HG02973 (cell line): ENCODE results near the gene MTX1.
A peak's percentile ranks its signal among the peaks of the same experiment; 100 is the strongest.

Source experiments
- ATAC-seq: cut with Tn5 transposase; IDR thresholded peaks from one replicate; pipeline ENCODE4 v1.9.1; 2021; ENCODE audit warnings: moderate library complexity; ENCODE audit not compliant: unreplicated experiment

Gene MTX1

DNA sequence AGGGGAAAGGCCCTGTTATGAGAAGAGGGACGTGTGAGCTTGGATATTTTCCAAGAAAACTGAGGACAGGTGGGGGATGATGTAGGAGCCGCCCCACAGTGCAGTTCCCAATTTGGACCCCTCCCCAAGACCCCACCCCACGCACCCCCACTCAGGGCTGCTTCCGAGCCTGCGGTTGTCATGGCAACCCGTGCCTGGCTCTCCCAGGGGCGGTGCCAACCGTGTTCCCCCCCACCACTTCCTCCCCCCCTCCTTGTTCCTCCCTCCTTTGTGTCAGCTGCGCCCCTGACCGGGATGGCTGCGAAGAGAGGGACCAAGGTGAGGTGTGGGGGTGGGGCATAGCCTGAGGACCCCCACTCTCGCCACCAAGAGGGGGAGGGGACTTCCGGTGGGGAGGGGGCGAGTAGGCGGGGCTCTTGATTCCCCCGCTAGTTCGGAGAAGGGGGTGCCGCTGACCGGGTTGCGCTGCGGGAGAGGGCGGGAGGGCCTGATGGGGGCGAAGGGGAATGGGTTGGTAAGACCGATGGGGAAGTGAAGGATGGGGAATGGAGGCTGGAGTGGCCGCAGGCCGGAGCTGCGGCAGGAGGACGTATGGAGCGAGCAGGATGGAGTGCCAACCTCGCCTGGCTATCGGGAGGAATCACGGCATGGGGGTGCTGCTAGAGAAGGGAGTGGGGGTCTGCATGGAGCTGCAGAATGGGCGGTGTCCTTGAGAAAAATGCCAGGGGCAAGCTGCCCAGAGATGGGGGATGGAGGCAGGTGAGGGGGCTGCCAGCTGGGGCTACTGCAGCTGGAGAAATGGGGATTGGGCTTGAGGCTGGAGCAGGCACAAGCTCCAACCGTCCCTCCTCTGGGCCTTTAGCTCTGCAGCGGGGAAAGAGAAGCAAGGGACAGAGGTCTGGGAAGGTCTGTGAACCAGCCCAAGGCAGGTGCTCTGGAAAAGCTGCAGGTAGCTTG is 33.9 kb upstream of the MTX1 start:
- ATAC-seq: no peak

DNA sequence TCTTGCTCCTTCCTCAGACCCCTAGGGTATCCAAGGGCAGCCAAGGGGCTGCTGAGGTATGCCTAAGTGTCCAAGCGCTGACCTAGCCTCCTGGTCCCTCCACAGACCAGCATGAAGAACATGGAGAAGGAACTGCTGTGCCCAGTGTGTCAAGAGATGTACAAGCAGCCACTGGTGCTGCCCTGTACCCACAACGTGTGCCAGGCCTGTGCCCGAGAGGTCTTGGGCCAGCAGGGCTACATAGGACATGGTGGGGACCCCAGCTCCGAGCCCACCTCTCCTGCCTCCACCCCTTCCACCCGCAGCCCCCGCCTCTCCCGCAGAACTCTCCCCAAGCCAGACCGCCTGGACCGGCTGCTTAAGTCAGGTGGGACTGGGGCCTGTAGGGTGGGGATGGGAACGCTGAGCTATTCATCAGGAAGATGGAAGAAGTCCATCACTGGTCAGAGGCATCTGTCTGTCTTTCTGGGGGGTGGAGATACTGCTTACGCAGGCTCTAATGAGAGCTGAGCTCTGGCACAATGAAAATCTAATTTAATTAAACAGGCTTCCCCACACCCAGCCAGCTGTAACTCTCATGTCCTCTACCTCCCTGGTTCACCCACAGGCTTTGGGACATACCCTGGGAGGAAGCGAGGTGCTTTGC is 33.1 kb upstream of the MTX1 start:
- no peak for ATAC-seq

DNA sequence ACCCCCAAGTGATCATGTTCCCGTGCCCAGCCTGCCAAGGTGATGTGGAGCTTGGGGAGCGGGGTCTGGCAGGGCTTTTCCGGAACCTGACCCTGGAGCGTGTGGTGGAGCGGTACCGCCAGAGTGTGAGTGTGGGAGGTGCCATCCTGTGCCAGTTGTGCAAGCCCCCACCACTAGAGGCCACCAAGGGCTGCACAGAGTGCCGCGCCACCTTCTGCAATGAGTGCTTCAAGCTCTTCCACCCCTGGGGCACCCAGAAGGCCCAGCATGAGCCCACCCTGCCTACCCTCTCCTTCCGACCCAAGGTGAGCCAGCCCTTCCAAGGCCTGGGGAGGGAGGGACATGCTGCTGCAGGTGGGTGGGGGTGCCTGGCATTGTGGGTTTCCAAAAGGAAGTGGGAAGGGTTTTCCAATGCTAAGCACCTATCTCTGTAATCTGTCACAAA is 32.5 kb upstream of the MTX1 start:
- no peak for ATAC-seq

DNA sequence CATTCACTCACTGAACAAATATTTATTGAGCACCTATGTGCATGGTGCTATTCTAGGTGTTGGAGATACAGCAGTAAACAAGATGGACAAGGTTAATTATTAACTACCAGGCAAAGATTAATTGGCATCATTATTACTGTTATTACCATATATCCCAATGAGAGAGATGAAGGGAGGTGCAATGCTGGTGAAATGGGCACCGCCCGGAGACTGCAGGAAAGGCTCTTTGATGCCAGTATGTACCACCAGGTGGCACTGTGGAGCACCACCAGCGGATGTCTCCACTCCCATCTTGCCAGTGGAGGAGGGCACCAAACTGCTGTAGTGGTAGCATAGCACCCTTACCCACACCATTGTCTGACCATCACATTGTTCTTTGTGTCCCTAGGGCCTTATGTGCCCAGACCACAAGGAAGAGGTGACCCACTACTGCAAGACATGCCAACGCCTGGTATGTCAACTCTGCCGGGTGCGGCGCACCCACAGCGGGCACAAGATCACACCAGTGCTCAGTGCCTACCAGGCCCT is 31.9 kb upstream of the MTX1 start:
- no peak for ATAC-seq

DNA sequence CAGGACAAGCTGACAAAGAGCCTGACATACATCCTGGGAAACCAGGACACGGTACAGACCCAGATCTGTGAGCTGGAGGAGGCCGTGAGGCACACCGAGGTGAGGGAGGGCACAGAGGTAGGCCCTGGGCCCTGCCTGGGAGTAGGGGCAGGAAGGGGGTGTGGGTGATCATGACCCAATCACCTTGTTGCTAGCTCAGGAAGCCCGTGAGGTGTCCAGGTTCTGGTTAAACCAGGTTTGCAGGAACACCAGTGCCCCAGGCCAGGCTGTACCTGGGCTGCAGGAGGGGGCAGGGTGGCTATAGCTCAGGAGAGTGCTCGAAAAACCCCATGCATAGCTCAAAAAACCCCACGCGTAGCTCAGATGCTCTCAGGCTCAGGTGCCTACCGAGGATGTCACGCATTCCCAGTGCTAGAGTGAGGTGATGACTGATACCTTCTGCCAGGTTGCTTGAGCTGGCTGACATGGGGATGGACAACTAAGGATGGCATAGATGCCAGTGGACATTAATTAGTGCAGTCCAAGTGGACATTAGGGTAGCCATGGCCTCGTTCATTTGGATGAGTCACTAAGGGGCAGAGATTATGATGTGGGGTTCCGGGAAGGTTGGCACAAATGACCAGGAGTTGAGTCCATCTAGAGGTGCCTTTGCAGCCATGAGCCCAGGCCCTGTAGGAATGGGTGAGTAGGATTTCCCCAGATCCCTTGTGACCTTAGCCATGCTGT is 31.1 kb upstream of the MTX1 start:
- no peak for ATAC-seq

DNA sequence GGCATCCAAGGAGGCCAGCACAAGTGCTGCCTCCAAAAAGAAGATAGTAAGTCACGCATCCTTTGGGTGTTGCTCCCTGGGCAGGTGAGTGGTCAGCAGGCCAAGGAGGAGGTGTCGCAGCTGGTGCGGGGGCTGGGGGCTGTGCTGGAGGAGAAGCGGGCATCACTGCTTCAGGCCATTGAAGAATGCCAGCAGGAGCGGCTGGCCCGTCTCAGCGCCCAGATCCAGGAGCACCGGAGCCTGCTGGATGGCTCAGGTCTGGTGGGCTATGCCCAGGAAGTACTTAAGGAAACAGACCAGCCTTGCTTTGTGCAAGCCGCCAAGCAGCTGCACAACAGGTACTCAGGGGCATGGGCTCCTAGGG is 30.6 kb upstream of the MTX1 start:
- ATAC-seq: no peak

DNA sequence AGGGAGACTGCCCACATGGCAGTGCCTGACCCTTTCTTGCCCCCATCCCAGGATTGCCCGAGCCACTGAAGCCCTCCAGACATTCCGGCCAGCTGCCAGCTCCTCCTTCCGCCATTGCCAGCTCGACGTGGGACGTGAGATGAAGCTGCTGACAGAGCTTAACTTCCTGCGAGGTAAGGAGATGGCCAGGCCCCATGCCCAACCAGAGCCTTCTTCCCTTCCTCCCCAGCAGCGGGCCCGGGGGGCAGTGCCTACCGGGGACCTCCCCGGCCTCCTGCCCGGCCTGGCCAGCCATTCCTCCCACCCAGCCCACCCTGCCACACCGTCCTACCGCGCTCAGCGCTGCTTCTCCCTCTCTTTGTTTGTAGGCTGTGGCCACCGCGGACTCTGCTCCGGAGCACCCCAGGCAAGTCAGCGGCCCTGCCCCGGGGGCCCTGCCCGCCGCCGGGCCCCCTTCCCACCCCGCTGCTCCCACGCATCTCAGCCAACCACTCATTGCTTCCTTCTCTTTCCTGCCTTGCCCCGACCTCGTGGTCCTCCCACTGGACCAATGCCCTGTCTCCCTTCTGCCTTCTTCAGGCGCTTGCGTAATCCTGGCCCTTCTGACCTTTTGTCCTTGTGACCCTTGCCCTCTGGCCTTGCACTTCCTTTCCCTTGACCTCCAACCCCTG is 29.9 kb upstream of the MTX1 start:
- no peak for ATAC-seq

DNA sequence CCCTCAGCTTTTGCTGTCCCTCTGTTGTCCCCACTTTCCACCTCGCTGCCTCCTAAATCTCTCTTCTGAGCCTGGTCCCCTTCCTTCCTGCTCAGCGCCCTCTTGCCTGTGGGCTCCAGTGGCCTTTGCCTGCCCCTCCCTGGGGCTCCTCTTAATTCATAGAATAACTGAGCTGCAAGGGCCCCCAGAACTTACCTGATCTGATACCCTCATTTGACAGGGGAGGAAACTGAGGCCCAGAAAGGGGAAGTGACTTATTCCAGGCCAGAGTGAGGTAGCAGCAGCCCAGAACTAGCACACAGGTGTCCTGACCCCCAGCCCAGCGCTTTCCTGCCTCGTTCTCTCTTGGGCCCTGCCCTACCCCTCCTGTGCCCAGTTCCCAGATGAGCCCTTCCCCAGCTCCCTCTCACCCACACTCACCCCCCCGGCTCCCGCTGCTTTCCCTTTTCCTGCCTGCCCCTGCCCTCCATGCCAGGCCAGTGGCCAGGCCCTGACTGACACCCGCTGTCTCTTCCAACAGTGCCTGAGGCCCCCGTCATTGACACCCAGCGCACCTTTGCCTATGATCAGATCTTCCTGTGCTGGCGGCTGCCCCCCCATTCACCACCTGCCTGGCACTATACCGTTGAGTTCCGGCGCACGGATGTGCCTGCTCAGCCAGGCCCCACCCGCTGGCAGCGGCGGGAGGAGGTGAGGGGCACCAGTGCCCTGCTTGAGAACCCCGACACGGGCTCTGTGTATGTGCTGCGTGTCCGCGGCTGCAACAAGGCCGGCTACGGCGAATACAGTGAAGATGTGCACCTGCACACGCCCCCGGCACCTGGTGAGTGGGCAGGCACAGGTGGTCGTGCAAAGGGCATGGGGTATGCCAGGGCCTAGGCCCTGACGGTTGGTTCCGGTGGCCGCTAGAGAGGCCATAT is 29.1 kb upstream of the MTX1 start:
- no peak for ATAC-seq

DNA sequence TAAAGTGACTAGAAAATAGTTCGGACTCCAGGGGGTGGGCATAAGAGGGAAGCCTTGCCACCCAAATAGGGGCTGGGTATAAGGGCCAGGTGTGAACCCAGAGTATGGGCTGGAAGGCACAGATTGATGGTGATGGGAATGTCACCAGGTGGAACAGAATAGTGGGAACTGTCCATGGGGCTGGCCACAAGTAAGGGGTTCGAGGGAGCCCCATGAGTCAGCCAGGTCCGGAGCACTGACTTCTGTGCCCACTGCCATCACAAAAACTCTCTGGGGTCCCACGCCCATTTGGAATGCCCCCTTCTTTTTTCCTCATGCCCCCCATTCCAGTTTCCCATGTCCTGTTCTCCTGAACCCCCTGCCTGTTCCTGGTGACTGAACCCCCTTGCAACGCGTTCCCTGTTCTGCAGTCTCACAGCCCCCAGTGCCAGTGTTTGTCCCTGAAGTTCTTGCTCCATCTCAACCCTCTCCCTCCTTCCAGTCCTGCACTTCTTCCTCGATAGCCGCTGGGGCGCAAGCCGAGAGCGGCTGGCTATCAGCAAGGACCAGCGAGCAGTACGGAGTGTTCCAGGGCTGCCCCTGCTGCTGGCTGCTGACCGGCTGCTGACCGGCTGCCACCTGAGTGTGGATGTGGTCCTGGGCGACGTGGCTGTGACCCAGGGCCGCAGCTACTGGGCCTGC is 27.0 kb upstream of the MTX1 start:
- ATAC-seq: no peak

DNA sequence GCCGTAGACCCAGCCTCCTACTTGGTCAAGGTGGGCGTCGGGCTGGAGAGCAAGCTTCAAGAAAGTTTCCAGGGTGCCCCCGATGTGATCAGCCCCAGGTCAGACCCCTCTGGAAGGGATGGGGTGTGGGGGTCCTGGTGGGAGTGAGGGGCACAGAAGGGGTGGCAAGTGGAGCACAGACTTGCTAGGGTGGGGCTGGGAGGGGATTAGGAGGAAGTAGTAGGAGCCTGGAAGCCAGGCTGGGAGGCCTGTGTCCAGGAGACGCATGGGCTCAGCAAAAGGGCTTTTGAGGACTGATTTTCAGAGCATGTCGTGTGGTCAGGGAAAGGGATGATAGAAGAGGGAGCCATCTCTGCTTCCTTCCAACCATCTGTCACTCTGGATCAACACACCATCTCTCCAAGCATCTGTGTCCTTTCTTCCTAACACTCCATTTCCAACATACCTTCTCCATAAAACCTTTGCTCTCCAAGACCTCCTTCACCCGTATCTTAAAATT is 26.4 kb upstream of the MTX1 start:
- no peak for ATAC-seq

DNA sequence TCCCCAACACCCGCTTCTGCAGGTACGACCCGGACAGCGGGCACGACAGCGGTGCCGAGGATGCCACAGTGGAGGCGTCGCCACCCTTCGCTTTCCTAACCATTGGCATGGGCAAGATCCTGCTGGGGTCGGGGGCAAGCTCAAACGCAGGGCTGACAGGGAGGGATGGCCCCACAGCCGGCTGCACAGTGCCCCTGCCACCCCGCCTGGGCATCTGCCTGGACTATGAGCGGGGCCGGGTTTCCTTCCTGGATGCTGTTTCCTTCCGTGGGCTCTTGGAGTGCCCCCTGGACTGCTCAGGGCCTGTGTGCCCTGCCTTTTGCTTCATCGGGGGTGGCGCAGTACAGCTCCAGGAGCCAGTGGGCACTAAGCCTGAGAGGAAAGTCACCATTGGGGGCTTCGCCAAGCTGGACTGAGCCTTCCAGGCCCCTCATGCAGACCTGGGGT is 24.7 kb upstream of the MTX1 start:
- ATAC-seq: no peak

DNA sequence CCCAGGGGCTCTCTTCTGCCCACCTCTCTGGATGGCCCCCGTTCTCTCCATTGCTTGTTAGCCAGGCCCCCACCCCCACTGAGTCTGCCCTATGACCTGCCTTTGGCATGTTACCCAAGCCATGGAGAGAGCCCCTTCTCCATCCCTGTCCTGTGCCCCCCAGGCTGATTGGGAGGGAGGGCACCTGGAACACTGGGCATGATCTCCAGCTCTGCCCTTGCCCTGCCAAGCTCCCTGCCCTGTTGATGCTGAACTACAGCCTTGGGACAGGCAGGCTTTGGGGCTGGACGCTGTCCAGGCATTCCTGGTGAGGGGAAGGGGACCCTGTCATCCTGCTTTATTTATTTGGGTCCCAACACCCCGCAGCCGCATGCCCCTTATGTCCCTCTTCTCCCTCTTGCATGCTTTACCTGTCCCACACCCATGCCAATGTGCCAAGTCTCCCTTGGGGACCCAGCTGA is 24.1 kb upstream of the MTX1 start:
- no peak for ATAC-seq

DNA sequence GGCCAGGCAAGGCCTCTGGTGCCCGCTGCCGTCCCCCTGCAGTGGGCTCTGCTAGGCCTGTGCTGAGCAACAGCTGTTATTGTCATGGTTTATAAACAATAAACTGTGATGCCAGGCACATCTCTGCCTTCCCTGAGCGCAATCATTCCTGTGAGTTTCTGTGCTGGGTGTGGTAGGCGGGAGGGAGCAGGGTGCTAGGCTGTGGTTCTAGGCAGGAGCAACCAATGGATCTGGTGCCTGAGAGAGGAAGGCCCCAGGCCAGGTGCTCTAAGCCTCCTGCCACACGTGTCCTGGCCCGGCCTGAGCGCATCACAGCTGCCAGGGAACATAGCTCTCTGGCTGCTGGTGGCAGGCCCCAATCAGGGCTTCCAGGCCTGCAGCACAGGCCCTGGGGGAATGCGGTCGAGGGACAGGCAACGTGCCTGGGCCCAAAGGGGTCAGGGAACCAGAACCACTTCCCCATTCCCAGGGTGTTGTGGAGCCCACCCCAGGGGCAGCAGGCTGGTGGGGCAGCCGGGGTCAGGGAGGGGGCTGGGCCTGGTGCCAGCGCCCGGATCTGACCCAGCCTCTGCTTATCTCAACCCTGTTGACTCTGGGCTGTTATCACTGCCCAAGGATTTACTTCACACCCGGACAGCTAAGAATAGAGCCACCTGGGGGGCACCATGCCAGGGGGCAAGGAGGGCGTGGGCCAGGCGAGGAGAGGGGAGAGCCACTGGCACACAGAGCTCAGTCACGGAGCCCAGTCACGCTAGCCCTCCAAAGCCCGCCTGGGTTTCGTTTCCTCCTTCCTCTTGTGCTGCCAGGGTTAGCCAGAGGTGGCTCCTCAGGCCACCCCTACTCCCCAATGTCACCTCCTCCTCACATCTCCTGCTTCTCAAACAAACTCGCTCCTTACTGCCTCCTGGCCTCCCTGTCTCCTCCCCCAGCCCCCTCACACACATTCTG is 23.4 kb upstream of the MTX1 start:
- peak; percentile 79 for ATAC-seq

DNA sequence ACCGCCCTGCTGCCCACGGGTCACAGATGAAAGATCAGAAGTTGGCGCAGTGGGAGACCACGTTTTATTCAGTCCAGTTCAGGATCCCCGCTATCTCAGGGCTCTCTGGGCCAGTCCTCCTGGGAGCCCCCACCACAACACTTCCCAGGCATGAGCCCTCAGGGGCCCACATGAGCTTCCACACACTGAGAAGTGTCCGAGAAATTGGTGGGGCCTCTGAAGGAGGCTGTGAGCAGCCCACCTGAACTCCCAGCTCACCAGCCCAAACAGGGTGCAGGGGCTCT is 22.8 kb upstream of the MTX1 start:
- ATAC-seq: peak; percentile 20

DNA sequence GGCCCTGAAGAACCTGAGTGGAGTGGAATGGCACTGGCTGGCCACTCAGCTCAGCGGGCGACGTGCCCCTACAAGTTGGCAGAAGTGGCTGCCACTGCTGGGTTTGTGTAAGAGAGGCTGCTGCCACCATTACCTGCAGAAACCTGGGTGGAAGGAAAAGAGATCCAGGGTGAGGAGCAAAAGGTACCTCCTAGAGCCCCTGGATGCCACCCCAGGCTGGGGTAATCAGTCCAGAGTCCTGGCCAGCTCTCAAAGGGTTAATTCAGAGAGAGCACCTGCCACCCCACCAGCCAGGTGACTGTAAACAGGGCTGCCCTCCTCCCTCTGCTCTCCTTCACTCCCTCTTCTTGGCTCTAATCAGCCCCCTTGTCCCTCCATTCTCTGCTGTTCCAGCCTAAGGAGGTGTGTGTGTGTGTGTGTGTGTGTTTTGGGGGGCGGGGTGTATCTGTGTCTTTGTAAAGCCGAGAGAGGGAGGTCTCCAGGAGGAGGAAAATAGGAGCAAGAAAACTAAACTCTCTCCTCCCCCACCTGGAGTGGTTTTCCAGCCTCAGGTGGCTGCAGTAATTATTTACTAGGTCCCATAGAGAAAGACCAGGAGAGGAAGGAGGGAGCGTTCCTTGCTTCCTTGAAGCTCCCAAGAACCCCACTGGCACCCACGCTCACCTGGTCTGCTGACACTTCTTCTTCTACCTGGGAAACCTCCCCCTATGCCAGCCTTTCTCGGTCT is 22.3 kb upstream of the MTX1 start:
- no peak for ATAC-seq

DNA sequence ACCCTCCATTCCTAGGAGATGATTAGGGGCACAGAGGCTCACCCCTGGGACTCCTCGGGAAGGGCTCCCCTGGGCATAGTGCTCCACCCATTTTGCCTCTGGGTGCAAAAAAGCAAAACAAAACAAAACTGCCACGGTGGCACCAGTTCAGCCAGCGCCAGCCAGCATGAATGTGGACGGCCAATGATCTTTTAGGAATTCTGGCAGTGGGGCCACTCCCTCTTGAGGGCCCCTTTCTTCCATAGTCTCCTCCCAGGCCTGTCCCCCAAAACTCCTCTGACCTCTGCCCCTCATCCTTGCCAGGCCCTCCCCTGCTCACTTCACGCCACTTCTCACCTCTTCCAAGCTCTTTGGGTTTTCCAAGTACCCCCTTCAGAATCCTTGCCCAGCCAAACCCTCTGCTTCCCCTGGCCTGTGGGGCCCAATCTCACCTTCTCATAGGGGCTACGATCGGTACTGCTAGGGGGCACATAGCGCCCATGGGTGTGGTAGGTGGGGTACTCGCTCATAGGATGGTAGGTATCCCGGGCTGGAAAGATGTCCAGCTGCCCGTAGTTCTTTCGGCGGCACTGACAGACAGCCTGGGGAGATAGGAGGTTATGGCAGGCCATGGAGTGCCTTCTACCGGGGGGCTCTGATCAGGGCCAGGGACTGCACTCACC is 21.6 kb upstream of the MTX1 start:
- ATAC-seq: no peak

DNA sequence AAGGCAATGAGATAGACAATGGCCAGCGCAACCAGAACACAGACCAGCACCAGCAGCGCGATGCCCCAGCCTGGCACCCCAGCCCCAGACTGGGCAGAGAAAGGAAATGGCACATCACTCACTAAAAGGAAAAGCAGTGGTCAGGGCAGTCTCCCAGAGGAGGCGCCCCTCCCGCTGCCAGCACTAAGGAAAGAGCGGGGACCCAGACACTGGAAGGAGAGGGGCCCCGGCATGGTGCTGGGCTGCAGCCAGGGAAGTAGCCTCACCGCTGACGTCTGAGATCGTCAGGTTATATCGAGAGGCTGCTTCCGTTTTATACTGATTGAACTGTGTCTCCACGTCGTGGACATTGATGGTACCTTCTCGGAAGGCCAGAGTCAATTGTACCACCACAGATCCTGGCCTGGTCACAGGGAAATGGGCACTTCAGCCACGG is 21.0 kb upstream of the MTX1 start:
- no peak for ATAC-seq
